NCI-H460 (cell line): ENCODE measurements around the gene ATP8B3. TPM values are rescaled to one million over a fixed set of nuclear protein-coding genes. Genes with fewer than 3 reads are reported as not detected.

Source experiments
- DNase-seq: peaks from one replicate; pipeline ENCODE4 v3.0.0-alpha.2; 2016; ENCODE audit warnings: low read depth; ENCODE audit errors: extremely low read depth
- total RNA-seq: library from RNA; depleted of rRNA; stranded (reverse); fragments of >200 nt; shearing (Covaris generic); gene quantifications from 2 replicates; pipeline ENCODE4 v1.2.3, GENCODE V29; 2014

ATP8B3 gene
- total RNA-seq, 1 experiment from 2014 or later = 1.7 TPM

DNA sequence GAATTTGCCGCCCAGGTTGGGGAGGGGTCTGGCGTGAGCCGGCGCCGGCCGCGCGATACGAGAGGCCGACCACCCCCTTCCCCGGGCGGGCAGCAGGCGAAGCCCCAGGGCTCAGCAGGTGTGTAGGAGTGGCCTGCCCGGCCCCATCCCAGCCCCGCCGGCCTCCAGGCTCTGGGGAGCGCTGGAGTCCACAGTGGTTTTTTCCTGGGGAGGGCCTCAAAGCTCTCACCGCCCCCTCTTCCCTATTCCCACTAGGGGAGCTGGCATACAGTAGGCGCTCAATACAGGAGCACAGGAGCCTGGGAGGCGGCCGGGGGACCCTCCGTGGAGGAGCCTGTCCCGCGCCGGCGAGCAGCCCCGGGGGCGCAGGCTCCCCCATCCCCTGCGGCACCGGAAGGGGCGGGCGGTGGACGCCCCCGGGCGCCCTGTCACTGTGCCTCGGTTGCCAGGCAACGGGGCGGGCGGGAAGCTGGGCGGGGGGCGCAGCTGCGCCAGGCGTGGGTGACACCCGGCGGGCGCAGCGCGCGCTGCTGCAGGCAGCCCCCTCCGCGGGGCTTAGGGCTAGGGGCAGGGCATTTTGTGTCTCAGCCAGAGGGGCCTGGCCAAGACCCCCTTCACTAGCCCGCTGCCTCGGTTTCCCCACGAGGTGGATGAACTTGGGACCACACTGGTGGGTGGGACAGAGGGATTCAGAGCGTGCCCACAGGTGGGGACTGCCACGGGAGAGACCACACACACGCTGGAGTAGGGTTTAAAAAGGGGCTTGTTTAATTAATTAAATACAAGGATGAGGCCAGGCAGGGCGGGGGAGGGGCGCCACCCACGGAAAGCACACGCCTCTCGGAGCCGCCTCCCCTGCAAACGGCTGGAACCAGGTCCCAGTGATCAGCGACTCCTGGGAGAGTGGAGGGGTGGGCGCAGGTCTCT lies 39.8 kb upstream of the ATP8B3 start:
- DNase-seq = no peak

DNA sequence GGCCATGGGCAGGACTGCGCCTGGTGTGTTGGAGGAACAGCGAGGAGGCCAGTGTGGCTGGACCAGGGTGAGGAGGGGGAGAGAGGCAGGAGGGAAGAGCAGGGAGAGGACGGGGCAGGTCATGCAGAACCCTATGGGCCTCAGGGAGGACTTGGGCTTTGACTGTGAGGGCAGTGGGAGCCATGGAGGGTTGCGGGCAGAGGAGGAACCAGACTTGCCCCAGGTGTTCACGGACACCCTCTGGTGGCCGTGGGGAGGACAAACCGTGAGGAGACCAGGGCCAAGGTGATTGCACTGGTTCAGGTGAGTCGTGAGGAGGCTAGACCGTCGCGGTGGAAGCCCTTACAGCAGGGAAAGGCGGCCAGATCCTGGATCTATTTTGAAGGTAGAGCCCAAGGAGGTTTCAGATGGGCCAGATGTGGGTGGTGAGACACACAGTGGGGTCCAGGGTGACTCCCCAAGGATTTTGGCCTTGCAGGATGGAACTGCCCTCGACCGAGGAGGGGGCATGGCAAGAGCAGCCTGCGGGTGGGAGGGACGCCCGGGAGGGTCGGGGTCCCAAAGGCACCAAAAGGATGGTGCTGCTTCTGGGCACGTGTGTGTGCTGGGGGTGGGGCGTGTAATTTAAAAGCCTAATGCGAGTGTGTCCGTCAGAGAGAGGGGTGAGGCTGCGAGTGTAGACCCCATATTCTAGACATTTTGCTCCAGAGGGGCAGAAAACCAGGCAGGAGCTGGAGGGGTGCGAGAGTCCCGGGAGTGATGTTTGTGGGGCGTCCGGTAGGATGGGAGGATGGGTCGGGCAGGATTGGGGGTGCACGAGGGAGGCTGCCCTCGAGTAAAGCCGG lies 39.0 kb upstream of the ATP8B3 start:
- DNase-seq = no peak

DNA sequence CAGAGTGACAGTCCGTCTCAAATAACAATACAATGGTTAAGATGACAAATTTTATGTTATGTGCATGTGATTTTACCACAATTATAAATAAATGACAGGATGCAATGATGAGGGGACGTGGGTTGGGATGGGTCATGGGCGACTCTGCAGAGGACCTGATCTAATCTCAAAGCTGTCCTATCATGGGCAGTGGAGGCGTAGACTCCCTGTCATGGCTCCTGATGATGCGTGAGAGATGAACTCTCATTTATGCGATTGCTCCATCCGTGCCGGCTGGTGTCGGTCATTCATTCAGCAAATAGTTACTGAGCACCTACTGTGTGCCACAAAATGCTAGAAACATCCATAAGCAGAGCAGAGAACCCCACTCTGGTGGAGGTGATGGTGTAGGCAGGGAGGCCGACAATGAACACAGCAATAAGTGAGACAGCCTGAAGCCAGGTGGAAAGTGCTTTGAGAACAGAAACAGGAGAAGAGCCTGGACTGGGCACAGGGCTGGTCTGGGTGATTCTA lies 37.9 kb upstream of the ATP8B3 start:
- no peak for DNase-seq

- DNase-seq = no peak
Observed at GRCh38 chr19:1849132-1849474, 37.0 kb upstream of the ATP8B3 start.

DNA sequence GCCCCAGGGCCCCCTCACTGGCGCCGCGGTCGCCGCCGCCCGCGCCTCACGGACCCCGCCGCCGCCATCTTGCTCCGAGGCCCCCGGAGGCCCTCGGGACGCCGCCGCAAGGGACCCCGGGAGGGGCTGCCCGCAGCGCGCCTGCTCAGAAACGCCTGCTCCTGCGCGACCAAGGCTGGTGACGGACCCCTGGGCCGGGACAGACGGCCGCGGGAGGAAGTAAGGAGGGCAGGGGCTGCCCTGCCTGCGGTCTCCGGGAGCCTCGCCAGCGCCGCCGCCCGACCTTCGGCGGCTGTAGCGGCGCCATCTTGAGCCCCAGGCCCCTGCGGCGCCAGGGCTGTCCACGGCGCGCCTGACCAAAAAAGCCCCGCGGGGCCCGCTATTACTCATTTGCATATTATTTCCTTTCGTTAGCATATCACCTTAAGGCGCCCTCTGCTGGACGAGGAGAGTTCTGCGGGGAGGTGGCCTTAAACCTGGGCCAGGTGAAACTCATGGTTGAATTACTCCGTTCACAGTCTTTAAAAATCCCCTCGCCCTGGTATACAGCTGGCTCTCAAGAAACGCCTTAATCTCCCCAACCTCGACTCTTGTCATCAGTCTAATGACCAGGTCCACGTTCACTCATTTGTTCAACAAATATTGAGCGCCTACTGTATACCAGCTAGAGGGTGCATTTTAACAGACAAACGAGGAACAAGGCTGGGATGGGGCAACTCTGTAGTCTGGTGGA lies 36.5 kb upstream of the ATP8B3 start, which contains the start of gene REXO1:
REXO1 (minus strand) TSS at position 85 of the 733 bp plus-strand sequence. CDS start 125 bp downstream, outside the sequence.
- DNase-seq = peak; percentile 87

DNA sequence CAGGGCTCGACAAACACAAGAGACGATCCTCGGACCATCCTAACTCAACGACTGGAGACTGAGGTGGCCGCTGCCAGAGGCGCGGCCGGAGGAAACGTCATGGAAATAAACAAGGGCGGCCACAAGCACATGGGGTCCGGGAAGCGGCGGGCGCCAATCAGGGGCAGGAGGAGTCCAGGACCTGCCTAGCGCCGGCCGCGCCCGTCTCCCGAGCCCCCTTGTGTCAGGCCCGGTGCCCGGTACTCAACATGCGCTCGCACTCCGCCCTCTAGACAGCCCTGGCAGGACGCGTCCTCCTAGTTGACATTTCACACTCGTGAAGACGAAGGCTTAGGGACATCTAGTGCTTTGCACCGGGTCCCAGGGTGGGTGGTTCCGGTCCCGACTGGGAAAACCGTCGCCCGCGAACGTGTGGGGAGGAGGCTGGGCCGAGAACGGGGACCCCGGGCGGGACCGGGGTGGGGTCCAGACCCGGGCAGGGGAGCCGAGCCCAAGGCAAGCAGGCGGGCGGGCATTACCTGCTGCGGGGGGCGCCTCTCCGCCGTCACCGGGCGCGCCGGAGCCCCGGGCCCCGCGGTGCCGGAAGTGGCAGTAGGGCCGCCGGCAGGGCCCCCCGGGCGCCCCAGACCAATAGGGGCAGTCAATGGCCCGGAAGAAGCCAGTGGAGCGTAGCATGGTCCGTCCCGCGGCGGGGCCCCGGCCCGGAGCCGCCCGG lies 35.8 kb upstream of the ATP8B3 start:
- no peak for DNase-seq

- no peak for DNase-seq
Observed at GRCh38 chr19:1847348-1847683, 35.2 kb upstream of the ATP8B3 start.

GRCh38 chr19:1846517-1847204 lies 34.6 kb upstream of the ATP8B3 start:
- DNase-seq = no peak

GRCh38 chr19:1845642-1846041 lies 33.6 kb upstream of the ATP8B3 start:
- no peak for DNase-seq

DNA sequence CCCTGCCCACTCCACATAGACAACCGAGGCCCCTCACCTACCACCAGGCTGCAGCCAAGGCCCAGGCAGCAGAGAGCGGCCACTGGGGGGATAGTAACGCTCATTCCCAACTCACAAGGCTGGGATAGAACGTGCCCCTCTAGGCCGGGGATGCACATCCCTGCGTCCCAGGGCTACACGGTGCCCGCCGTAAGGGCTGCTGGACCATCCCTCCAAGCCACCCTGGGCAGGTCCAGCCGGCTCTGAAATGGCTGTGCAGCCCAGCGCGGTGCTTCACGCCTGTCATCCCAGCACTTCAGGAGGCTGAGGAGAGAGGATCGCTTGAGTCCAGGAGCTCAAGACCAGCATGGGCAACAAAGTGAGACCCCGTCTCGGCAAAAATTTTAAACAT lies 33.0 kb upstream of the ATP8B3 start:
- no peak for DNase-seq

DNA sequence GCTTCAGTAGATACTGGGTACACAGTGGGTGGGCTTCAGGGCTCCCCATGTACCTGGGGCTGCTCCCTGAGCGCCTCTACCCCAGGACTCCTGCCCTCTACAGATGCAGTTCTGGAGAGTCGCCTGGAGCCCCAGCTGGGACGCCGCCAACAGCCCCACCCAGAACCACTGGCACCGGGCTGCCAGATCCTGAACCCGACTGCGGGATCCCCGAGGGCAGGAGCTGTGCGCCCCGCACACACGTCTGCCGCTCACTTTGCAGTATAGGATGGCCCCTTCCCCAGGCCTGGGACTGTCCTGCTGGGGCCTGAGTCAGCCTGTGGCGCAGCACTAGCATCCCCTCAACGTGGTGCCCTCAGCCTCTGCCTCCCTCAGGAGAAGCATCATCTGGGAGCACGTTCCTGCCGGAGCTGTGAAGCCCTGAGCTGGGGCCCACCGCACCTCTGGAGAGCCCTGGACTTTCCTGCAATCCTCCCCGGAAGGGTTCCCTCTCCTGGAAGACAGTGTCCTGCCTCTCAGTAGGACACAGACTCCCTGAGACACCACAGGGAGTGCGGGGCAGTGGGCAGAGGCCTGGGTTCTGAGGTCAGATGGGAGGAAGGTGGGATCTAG lies 32.5 kb upstream of the ATP8B3 start:
- DNase-seq = no peak

DNA sequence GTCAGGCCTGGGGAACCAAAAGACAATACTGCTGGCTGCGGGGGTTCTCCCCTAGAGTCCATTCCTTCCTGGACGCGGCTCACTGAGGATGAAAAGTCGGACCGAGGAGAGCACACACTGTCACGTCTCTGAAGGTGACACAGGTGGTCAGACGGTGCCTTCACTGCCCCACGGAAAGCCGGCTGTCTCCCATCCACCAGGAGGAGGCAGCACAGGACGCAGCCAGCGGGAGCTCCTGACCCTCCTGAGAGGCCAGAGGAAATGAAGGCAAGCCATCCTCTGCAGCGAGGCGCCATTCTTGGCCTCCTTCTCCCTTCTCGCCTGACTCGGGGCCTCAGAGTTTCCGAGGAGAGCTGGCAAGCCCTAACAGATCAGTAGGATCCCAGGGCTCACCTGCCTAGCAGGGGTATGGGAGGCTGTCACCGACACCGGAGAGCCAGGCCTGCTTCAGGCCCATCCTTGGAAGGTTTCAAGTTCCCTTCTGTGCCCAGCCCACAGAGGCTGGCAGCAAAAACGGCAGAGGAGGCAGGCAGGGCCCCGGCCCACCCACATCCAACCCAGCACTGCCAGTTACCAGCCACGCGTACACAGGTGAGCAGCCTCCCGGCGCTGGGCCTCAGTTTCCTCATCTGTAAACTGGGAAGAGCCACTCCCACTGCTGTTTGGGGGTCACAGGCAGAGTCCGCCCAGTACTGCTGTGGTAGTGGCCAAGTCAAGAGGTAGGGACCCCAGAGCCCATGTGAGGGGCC lies 31.7 kb upstream of the ATP8B3 start:
- DNase-seq = no peak

- no peak for DNase-seq
Observed at GRCh38 chr19:1843116-1843515, 31.0 kb upstream of the ATP8B3 start.

- DNase-seq = no peak
Observed at GRCh38 chr19:1841209-1841924, 29.3 kb upstream of the ATP8B3 start.

GRCh38 chr19:1840541-1841115 lies 28.6 kb upstream of the ATP8B3 start:
- DNase-seq = no peak

DNA sequence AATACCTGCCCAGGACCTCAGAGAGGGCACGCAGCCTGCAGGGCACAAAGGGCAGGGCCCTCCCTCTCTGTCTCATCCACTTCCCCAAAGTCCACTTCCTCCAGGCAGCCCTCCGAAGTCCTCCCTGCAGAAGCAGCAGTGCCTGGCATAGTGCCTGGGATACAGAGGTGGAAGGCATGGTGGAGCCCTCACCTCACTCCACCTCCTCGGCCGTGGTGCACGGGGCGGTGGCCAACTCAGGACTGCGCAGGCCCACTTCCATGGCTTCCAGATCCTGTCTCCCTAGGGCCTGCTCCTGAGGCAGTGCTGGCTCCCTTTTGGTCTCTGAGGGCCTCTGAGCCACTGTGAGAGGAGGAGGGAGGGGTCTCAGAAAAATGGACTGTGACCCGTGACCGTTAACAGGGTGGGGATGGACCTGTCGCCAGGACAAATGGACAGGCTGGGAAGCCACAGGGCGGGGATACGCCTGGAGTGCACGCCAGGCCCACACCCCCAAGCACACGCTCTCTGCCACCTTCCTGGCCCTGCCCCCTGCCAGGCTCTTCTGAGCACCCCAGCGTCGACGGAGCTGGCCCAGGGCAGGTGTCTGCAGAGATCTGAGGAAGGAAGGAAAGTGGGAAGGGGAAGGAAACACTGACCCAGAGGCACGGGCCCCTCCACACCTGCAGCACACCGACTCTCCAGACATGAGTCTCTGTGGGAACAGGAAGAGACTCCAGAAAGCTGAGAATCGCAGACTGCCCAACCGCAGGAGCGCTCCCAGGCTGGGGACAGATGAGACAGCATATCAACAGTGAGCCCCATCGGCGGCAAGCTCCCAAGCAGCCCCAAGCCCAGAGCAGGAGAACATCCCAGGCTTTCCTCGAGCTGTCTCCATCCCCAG lies 27.8 kb upstream of the ATP8B3 start:
- no peak for DNase-seq
